Measurements from ENCODE around the gene PRXL2A. TPM values are rescaled to one million over a fixed set of nuclear protein-coding genes. Genes with fewer than 3 reads are reported as not detected.

Gene PRXL2A
- total and polyA plus RNA-seq, 10 of the 15 experiments (the other 5 are each of a cell fraction or from before 2014, with no cell fraction given), result 2.8 to 15.6 (median 11.1) TPM

GRCh38 chr10:80444646-80445319, 36.4 kb downstream of the PRXL2A start (continued):
- TF ChIP-seq KAT2A (conservative IDR thresholded peaks at IDR 0.05; ENCODE audit: control insufficient read depth, low read depth, low read length), result no peak
- TF ChIP-seq JUND (IDR thresholded peaks at IDR 0.05; ENCODE audit: low read depth, low read length), result no peak

GRCh38 chr10:80447436-80448190, 39.3 kb downstream of the PRXL2A start:
- no peak overlapping the region for H3K4me2 ChIP-seq (ENCODE audit: control insufficient read depth, insufficient read depth)
- ChIA-PET CTCF (interaction anchor here (0.7 to 21.3 kb wide), 10 partner anchors 9 to 215 kb away, joined by 3 to 852 read pairs (median 4); no protein-coding TSS in a partner anchor), RAD21 (ENCODE audit: unreplicated experiment) (interaction anchor here (1.2 to 12.4 kb wide), 3 partner anchors 14 to 63 kb away, joined by 4 to 432 read pairs (median 53); no protein-coding TSS in a partner anchor), SMC1A (ENCODE audit: uncharacterized antibody, unreplicated experiment) (interaction anchor here (0.6 to 36.0 kb wide), 10 partner anchors 9 to 76 kb away, joined by 3 to 1038 read pairs (median 4); no protein-coding TSS in a partner anchor), POLR2A (interaction anchor here (0.8 to 1.4 kb wide), 3 partner anchors 9 to 56 kb away, joined by 3 to 6 read pairs (median 3); no protein-coding TSS in a partner anchor)
- ATAC-seq, result no peak
- no TSS peak for BruUV-seq (replicated peaks)
- H3K27me3 ChIP-seq (replicated peaks in 1 of 2; ENCODE audit: control insufficient read depth in 2 of 2, insufficient read depth in 2 of 2, low read length in 1 of 2), result no peaks in the 10 kb centered on the region
- no peaks in the 10 kb centered on the region for H3K36me3 ChIP-seq (ENCODE audit: control insufficient read depth in 2 of 2, insufficient read depth in 2 of 2, low read length in 1 of 2)
- H3K9ac ChIP-seq (ENCODE audit: control insufficient read depth, insufficient read depth, low read length), result no peak overlapping the region
- H4K20me1 ChIP-seq (ENCODE audit: control insufficient read depth, insufficient read depth), result no peaks in the 10 kb centered on the region
- TF ChIP-seq MTA3 (IDR thresholded peaks at IDR 0.05; ENCODE audit: borderline replicate concordance, low read length), result no peak
- no peak for TF ChIP-seq CUX1 (IDR thresholded peaks at IDR 0.05; ENCODE audit: insufficient replicate concordance, low read depth, low read length)
- no peak for TF ChIP-seq RCOR1 (conservative IDR thresholded peaks at IDR 0.05; ENCODE audit: low read depth, low read length)
- TF ChIP-seq RAD51 (IDR thresholded peaks at IDR 0.05), result peak; percentile 29; the same call in 1 of the 2 replicates
- no peak for TF ChIP-seq KLF5 (IDR thresholded peaks at IDR 0.05; ENCODE audit: partially characterized antibody)
- intact Hi-C loops (cut with micrococcal nuclease; ENCODE audit: unreplicated experiment) (no loop called here), in situ Hi-C loops (cut with MboI) (loop anchor here (5.0 to 10.0 kb wide), 3 partner anchors 55 to 477 kb away; no protein-coding TSS in a partner anchor)
- no peak for FAIRE-seq
- H2AFZ ChIP-seq (ENCODE audit: control insufficient read depth, low read depth, low read length), result no peak overlapping the region
- WGBS (ENCODE audit: insufficient coverage, insufficient replicate concordance, low lambda C conversion rate, missing lambda C conversion rate), result 55% methylated on average over 7 of the region's 7 CpGs
- H3K79me2 ChIP-seq (ENCODE audit: control insufficient read depth, insufficient read depth, low read length), result no peaks in the 10 kb centered on the region
- H3K9me3 ChIP-seq (replicated peaks; ENCODE audit: control insufficient read depth, insufficient read depth, low read length), result peaks cover 3% of the 10 kb centered on the region; the same call in 1 of the 3 replicates
- DNase-seq (ENCODE audit: low read depth, low spot score), result no peak
- no peak overlapping the region for H3K27ac ChIP-seq (ENCODE audit: control insufficient read depth, insufficient read depth)
- H3K4me1 ChIP-seq (ENCODE audit: control insufficient read depth, insufficient read depth, low read length), result peaks cover 17% of the 10 kb centered on the region
- no peak overlapping the region for H3K4me3 ChIP-seq

Data from GM12878 (cell line).